Activated T-cell treated with anti-CD3 and anti-CD28 coated beads for 48 hours (primary cell): ENCODE data around the gene C1QTNF2.
"Not testable (repeated sequence)": the region's sequence is repeated elsewhere in the genome, so short reads cannot be mapped to it uniquely, and the experiment has no call there.

Experiments used
- DNase-seq: peaks from one replicate; pipeline ENCODE4 v3.0.0-alpha.2; 2020; ENCODE audit warnings: low read depth

The C1QTNF2 gene

GRCh38 chr5:160341309-160341870, 29.0 kb downstream of the C1QTNF2 start:
- no peak for DNase-seq

GRCh38 chr5:160340513-160340912, 29.9 kb downstream of the C1QTNF2 start:
- not testable (repeated sequence) for DNase-seq

DNA sequence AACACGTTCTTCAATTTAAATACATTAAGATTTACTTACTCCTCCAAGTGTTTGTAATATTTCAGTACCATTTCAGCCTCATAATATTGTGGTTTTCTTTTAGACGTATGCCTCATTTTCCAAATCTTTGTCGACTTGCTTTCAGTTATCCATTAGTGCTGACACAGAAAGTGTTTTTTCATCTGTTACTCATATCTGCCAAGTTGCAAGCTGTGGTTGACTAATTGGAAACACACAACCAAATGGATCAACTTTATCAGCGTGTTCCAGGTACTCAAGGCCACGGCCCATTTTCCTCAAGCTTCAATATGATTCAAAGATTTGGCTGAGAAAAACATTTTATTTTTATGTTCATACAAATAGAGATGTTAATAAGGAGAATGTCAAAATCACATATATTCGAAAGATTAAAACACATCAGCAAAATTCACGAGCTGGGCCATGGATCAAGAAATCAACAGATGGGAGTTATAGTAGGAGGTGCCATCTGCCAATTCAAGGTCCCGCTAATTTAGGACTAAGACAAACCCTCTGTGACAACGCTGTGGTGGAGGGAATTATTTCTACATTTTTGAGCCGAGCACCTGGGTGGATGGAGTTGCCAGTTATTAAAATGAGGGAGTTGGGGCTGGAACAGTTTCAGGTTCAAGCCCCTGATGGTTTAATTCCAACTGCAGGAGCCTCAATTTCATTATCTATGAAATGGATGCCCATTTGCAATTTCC, 30.9 kb downstream of the C1QTNF2 start:
- DNase-seq = no peak

DNA sequence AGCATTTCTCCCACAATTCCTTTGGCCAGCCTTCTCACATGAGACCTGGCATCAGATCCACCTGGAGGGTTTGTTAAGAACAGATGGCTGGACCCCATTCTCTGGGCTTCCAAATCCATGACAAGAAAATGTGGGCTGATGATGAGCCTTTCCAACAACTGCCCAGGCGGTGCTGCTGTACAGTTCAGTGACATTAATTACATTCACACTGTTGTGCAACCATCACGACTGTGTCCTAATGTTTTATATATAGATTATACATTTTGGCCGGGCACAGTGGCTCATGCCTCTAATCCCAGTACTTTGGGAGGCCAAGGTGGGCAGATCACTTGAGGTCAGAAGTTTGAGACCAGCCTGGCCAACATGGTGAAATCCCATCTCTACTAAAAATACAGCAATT, 35.7 kb downstream of the C1QTNF2 start:
- not testable (repeated sequence) for DNase-seq

DNA sequence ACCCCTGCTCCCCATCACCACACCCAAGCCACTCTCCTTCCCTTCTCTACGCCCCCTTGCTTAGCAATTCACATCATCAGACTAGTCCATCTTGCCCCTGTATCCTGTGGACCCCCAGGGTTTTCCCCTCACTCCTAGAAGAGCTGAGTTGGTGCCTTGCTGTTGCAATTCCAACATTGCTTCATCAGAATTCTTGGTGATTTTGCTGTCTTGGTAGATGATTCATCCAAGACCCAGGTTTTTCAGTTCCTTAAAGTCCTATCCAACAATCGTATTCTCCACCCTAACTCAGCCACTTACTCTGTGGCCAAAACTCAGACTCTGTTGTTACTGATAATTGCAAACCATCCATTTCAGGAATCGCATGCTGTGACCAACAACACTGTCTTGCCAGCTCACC, 36.7 kb downstream of the C1QTNF2 start:
- no peak for DNase-seq

GRCh38 chr5:160330212-160330611, 40.2 kb downstream of the C1QTNF2 start:
- no peak for DNase-seq

DNA sequence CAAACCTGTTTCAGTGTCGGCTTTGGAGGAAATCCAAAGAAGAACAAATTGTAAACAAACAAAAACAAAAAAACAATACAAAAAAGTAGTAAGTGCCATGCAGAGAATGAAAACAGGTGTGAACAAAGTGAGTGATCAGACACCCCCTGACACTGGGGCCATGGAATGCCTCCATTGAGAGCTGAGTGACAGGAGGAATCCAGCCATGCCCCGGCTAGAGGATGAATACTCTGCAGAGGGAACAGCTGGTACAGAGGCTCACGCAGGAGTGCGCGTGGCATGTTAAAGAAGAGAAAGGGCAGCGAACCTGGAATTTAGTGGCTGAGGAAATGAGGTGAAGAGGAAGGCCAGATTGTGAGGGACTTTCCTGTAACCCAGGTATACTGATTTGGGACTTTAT, 42.6 kb downstream of the C1QTNF2 start:
- DNase-seq = no peak

DNA sequence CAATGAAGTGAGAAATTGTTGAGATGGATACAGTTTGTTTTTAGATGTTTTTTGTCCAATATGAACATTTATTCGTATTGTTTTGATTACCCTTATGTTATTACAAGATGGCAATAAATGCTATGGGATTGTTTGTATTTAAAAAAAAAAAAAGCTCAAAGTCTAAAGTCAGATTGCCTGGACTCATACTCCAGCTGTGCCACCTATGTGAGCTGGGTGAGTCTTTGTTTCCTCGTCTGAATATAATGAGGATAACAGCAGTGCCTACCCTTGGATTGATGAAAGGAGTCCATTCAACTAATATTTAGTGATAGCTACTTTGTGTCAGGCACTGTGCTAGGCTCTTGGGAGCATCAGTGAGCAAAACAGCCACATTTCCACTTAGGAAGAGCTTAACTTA, 43.4 kb downstream of the C1QTNF2 start:
- DNase-seq = no peak

DNA sequence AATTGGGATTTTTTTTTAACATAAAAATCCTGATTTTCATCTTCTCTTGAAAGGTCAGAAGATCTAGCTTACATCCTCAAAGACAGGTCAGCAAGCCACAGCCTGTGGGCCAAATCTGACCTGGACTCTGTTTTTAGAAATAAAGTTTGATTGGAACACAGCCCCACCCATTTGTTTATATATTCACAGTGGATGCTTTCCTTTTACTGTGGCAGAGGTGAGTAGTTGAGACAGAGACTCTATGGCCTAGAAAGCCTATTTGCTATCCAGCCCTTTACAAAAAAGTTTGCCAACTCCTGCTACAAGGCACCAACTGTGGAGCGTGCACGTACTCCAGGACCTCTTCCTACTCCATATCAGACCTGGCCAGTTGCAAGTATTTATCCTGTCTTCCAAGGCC, 44.7 kb downstream of the C1QTNF2 start:
- no peak for DNase-seq

GRCh38 chr5:160324886-160325285, 45.5 kb downstream of the C1QTNF2 start:
- DNase-seq = no peak

GRCh38 chr5:160318409-160318808, 52.0 kb downstream of the C1QTNF2 start:
- DNase-seq = no peak

DNA sequence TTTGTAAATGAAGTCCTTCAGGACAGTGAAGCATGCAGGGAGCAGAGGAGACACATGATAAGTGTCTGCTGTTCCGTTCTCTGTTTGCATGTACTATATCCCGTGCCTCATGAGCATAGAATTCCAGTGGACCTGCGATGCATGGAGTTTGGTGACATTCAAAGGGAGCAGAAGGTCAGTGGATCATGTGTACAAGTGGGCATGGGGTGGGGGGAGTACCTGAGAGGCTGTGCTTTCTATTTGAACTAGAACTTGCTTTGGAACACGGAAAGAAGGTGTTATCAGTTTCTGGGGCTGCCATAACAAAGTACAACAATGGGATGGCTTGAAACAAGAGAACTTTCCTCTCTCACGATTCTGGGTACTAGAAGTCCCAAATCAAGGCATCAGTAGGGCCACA, 53.0 kb downstream of the C1QTNF2 start:
- no peak for DNase-seq

GRCh38 chr5:160315968-160316367, 54.5 kb downstream of the C1QTNF2 start:
- DNase-seq = no peak

- DNase-seq = no peak
Observed at GRCh38 chr5:160312960-160313727, 57.3 kb downstream of the C1QTNF2 start.

DNA sequence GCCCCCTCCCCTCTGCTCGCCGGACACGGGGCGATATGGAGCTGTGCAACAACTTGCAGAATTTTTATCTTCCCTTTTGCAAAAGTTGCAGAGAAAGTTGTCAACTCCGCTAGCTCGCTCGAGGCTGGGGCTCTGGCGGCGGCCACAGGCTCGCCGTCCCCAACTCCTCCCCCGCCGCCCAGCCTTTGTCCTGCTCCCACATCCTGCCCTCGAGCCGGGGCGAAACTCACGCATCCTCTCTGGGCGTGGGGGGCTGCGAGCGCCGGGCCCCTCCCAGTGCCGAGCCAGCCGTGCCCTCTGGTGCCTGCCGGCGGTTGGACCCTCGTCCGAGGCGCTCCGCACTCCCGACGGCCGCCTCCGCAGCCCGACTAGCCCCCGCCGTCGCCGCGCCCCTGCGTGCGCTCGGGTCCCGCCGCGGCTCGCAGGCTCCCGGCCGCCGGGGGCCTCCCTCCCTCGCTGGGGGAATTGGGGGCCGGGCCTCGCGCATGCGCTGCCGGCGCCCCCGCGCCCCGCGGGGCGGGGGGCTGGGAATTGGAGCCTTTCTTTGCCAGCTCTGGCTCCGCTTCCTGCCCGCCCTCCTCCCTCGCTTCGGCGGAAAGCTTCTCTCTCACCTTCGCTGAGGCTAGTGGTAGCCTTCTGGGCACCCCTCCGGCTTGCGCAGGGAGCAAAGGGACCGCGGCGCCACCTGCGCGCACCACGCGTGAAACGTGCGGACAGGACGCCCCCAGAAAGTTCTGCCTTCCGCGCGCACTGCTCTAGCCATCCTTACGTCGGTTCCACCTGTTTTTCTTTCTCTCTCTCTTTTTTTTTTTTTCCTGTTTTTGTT, 58.1 kb downstream of the C1QTNF2 start, which contains the start of gene CCNJL:
Gene CCNJL (minus strand): TSS at position 431 of the 826 bp plus-strand sequence. CDS start 641 bp downstream, outside the sequence.
- peak; percentile 2 for DNase-seq

- DNase-seq = no peak
Observed at GRCh38 chr5:160311491-160312133, 58.8 kb downstream of the C1QTNF2 start.

DNA sequence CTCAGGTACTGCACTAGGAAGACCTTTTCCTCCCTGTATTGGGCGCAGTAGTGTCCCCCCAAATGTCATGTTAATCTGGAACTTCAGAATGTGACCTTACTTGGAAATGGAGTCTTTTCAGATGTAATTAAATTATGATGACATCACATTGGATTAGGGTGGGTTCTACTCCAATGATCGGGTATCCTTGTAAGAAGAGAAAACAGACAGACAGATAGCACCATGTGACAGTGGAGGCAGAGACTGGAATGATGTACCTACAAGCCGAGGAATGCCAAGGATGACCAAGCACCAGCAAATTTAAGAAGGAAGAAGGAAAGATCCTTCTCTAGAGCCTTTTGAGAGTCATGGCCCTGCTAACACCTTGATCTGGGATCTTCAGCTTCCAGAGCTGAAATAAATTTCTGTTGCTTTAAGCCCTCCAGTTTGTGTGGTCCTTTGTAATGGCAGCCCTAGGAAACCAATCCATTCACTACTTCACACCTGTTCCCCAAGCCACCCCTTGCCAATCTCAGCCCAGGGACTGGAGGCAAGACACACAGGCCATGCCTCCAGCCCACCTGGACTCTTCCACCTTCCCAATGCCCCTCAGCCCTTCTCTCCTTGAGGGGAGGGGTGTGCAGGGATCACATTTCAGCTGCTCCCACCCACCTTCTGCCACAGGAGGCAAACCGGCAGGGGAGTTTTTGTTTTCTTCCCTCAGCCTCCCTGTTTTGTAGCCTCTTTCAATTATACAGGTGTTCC, 59.7 kb downstream of the C1QTNF2 start:
- no peak for DNase-seq

- no peak for DNase-seq
Observed at GRCh38 chr5:160310140-160310539, 60.3 kb downstream of the C1QTNF2 start.

DNA sequence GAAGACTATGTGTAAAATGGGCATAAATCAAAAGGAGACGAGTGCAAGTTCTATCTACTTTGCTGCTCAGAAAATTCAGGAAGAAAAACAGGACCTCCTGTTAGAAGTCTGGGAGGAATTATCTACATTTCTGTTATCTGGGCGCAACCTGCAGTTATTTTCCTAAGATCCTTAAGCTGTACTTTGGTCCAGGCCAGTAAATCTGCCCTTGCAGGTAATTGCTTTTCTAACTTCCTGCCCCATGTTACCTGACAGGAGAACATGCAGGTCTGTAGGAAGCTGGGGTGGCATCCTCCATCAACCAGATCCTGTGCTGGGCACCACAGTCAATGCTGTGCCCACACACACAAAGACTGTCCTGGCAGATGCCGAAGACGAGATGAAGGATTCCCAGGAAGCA, 63.7 kb downstream of the C1QTNF2 start:
- no peak for DNase-seq

DNA sequence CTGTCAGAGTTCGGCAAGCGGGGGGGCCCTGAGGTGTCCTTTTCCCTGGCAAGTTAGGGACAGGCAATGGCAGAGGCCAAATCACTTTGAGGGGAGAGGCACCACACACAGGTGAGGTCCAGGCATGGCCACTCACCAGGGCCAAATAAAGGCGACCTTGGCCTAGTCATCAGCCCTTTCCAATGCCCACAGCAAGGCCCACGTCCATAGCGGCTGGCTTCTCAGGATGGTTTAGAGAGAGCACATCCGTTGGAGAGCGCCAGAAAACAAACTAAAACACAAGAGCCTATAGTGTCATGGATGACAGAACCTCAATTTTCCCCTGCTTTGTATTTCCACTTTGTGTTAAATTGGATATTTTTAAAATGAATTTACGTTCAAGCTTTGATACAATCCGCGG, 65.1 kb downstream of the C1QTNF2 start:
- no peak for DNase-seq

DNA sequence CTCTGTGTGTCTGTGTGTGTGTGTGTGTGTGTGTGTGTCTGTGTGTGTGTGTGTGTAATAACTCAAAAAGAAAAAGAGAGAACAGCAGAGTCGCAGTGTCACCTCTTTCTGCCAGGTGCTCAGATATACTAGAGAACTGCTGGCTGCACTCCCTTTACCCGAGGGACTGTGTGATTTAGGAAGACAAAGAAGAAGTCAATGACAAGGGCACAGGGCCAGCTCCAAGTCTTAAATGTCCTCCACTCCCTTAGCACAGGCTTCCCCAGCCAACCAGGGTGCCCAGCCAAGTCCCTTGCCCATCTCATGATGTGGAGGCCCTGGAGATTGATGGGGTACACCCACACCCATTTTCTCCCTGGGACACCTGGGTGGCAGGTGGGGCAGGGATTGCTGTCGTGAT, 66.7 kb downstream of the C1QTNF2 start:
- DNase-seq = no peak
